ENCODE data around the gene ARHGAP33. TPM values are rescaled to one million over a fixed set of nuclear protein-coding genes. Genes with fewer than 3 reads are reported as not detected.

The ARHGAP33 gene
- total RNA-seq, 4 donors from 2014 or later, result 20.6 to 42.7 (median 31.7) TPM

- no peak for DNase-seq (ENCODE audit: low spot score in 2 of 2)
- no peak overlapping the region for H3K4me3 ChIP-seq
- H3K36me3 ChIP-seq, result no peaks in the 10 kb centered on the region
- H3K27me3 ChIP-seq, result peaks cover 31% of the 10 kb centered on the region
- TF ChIP-seq, protein P1, sequence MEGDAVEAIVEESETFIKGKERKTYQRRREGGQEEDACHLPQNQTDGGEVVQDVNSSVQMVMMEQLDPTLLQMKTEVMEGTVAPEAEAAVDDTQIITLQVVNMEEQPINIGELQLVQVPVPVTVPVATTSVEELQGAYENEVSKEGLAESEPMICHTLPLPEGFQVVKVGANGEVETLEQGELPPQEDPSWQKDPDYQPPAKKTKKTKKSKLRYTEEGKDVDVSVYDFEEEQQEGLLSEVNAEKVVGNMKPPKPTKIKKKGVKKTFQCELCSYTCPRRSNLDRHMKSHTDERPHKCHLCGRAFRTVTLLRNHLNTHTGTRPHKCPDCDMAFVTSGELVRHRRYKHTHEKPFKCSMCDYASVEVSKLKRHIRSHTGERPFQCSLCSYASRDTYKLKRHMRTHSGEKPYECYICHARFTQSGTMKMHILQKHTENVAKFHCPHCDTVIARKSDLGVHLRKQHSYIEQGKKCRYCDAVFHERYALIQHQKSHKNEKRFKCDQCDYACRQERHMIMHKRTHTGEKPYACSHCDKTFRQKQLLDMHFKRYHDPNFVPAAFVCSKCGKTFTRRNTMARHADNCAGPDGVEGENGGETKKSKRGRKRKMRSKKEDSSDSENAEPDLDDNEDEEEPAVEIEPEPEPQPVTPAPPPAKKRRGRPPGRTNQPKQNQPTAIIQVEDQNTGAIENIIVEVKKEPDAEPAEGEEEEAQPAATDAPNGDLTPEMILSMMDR (IDR thresholded peaks at IDR 0.05), result no peak
- H3K27ac ChIP-seq, result no peak overlapping the region
- no peaks in the 10 kb centered on the region for H3K9me3 ChIP-seq
- no peaks in the 10 kb centered on the region for H3K4me1 ChIP-seq
- 88% methylated on average over 5 of the region's 5 CpGs for WGBS
These were observed 32.3 kb downstream of the ARHGAP33 start for GRCh38 chr19:35807633-35808032.

- Histone ChIP-seq H3K27me3 (peaks cover 37% of the 10 kb centered on the region), H3K27ac (no peak overlapping the region), H3K4me3 (no peak overlapping the region), H3K36me3 (no peaks in the 10 kb centered on the region), H3K9me3 (no peaks in the 10 kb centered on the region), H3K4me1 (no peaks in the 10 kb centered on the region)
- WGBS, result 62% methylated on average over 10 of the region's 18 CpGs
- DNase-seq (ENCODE audit: low spot score in 2 of 2), result no peak
- TF ChIP-seq, protein P1 (IDR thresholded peaks at IDR 0.05), result no peak
These were observed 36.2 kb downstream of the ARHGAP33 start for GRCh38 chr19:35811317-35812219.

DNA sequence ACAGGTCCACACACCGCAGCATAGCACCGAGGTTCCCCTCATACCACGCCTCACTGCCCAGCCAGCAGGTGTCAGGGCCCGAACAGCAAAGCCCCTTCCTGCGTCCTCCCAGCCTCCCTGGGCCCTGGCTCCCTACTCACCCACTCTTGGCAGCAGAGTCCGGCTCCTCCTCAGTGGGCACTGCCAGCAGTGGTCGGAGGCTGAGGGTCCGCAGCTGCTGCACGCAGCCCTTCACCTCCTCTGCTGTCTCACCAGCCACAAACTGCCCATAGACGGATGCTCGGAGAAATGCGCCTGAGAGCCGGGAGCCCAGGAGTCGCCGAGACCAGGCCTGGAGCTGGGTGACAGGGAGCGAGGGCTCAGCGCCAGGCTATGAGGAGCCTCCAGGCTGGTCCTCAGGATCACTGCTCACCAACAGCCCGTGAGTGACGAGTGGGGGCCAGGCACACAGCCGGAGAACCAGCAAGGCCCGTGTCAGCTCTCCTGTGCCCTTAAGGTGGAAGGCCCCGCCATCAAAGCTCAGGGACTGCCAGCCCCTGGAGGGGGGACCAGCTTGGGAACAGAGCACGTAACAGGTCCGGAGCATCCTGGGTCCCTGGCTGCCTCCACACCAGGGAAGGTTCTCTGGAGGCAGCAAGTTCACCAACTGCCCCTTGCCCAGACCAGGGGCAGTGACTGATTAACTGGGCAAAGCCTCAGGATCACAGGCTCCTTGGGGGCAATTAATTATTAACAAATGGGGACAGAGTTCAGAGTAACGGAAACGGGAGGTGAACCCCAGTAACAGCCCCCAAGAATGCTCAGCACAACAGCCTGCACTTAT is 37.1 kb downstream of the ARHGAP33 start, which contains the start of gene PRODH2:
Gene PRODH2, minus strand, starts transcription at position 626 of the 823 bp plus-strand sequence. Its CDS starts 40 bp downstream, at position 586.
- H3K36me3 ChIP-seq, result no peaks in the 10 kb centered on the region

GRCh38 chr19:35813043-35813890 is 37.9 kb downstream of the ARHGAP33 start:
- Histone ChIP-seq H3K4me1 (no peaks in the 10 kb centered on the region), H3K27me3 (peaks cover 31% of the 10 kb centered on the region), H3K27ac (no peak overlapping the region), H3K4me3 (no peak overlapping the region), H3K36me3 (no peaks in the 10 kb centered on the region), H3K9me3 (no peaks in the 10 kb centered on the region)
- TF ChIP-seq, protein P1 (IDR thresholded peaks at IDR 0.05), result no peak
- no peak for TF ChIP-seq POLR2A (IDR thresholded peaks at IDR 0.05)
- TF ChIP-seq POLR2AphosphoS5 (IDR thresholded peaks at IDR 0.05), result no peak
- TF ChIP-seq EP300 (IDR thresholded peaks at IDR 0.05), result no peak
- no peak for DNase-seq (ENCODE audit: low spot score in 2 of 2)
- WGBS, result 90% methylated on average over 11 of the region's 11 CpGs

More for the DNA sequence above, 37.1 kb downstream of the ARHGAP33 start, which contains the start of gene PRODH2:
- no peaks in the 10 kb centered on the region for H3K9me3 ChIP-seq
- no peak within 1 kb of the TSS for H3K4me3 ChIP-seq
- TF ChIP-seq EP300 (IDR thresholded peaks at IDR 0.05), result no peak
- TF ChIP-seq, protein P1 (IDR thresholded peaks at IDR 0.05), result no peak
- DNase-seq (ENCODE audit: low spot score in 2 of 2), result no peak
- H3K27me3 ChIP-seq, result peaks cover 31% of the 10 kb centered on the region
- H3K4me1 ChIP-seq, result no peaks in the 10 kb centered on the region
- H3K27ac ChIP-seq, result no peak within 1 kb of the TSS
- WGBS, result 71% methylated on average over 7 of the region's 26 CpGs

Data from suprapubic skin (tissue), 4 donors.